GM08714 (cell line): Measurements from ENCODE around the gene LPAR1.
"Not testable (repeated sequence)": the region's sequence is repeated elsewhere in the genome, so short reads cannot be mapped to it uniquely, and the experiment has no call there.

Experiments used
- H3K4me3 ChIP-seq: fragments of 200-500 bp; sonication (Bioruptor generic); 2 replicates; pipeline ENCODE4 v1.5.1; 2014; ENCODE audit warnings: mild to moderate bottlenecking, low read length, inconsistent platforms
- ZNF274 ChIP-seq: IDR thresholded peaks from 2 replicates; pipeline ENCODE4 v1.6.1; 2012; ENCODE audit warnings: mild to moderate bottlenecking, low read depth, low read length

LPAR1 gene

DNA sequence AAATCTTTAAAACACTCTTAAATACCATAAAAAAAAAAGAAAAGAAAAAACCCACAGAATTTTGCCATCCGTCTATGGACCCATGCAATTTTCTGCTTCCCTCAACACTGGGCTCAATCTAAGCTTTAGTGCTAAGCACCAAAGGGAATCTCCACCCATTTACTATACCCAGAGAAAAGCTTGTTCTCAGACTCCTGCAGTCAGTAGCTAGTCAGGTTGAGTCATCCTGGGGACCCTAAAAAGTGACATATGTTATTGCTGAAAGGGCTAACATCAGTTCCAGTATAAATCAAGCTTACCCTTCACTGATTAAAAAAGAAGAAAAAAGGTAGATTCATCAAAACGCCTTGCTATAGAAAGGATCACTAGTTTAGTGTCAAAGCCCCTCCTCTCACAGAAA lies 192.1 kb downstream of the LPAR1 start:
- no peak overlapping the region for H3K4me3 ChIP-seq
- no peak for TF ChIP-seq ZNF274

DNA sequence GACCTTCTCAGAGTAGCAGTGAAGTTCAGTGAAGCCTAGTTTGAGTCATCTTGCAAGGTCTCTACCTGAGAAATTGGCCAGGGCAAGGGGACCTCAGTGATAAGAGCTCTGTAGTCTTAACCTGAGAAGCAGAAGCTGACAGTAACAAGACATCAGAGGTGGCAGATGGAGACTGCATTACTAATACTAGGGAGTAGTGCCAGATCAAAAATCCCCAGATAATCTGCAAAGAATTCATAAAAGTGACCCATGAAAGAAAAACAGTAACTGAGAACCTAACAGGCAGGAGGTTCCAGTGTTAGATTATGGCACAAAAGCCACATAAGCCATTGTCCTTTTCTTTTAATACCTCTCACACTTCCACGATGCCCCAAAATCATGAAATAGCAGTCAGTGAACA lies 194.1 kb downstream of the LPAR1 start:
- no peak overlapping the region for H3K4me3 ChIP-seq
- no peak for TF ChIP-seq ZNF274

DNA sequence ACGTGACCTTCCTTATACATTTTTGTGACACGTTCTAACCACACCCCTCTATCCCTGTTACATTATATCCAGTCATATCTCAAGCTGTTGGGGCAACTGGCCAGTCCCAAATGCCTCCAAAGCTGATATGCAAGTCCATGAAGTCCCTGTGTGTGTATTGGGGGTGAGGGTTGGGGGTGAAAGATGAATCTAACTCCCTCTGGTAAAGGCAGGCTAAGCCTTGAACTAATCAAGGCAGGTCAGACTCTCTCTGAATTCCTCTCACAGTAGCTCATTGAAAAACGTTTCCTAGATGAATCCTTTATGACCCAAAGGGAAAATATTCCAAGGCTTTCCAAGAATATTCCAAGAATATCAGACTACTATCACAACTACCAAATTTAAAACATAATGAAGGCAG lies 195.3 kb downstream of the LPAR1 start:
- H3K4me3 ChIP-seq, result no peak overlapping the region
- no peak for TF ChIP-seq ZNF274

DNA sequence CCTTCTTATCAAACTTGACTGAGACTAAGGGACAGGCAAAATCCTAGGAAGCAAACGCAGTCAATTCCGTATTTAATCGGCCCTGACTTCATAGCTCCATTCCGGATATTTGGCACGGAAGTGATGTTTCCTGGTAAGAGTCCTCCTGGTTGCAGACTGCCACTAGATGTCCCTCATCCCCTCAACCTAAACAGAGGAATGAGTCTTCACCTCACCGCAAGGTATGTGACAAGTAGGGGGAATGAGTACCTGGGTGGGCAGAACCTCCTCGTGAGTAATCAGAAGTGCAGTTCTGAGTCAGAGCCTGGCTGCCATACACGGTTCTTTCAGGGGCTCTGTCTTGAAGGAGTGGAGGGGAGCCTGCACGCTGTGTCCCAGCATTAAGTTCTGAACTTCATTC lies 196.1 kb downstream of the LPAR1 start:
- H3K4me3 ChIP-seq, result no peak overlapping the region
- TF ChIP-seq ZNF274, result no peak

DNA sequence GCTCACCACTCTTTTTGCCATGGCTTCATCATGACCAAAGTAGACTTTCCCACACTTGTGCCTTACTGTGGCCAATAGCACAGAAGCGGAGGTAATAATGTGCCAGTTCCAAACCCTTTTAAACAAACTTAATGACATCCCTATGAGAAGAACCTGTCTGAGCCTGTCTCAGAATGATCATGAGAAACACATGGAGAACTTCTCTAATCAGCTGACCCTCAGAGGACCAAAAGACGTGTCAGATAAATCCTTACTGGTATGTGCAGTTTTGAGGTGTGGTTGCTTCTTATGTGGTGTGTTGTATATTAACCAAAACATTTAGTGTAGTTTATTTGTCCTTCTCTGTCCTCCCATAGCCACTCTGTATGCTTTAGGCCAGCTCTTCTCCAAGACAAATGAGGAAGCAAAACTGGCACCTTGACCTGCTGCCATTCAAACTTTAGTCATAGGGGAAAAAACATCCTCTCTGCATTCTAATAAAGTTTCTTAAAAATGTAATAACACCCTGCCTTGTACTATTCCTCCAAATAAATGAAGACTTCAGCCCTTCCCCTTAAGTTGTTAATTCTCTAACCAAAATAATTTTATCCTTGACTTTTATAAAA lies 200.8 kb downstream of the LPAR1 start:
- no peak overlapping the region for H3K4me3 ChIP-seq
- TF ChIP-seq ZNF274, result no peak

DNA sequence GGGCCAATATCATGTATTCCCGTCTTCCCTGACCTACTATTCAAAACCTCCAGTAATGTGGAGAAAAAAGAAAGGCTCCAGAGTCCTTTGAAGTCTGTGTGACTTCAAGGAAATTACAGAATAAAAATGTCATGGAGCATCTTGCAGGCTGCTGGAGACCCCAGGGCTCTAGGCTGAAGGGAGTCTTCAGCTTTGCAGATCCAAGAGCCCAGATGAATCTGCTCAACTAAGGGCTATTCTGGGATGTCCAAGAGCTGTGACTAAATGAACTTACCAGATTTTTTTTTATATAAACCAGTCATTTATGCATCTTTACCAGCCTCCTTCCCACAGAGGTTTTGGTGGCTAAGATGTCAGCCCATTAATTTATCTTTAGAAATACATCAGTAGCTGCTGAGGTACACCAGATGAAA lies 202.4 kb downstream of the LPAR1 start:
- no peak overlapping the region for H3K4me3 ChIP-seq
- TF ChIP-seq ZNF274, result no peak

DNA sequence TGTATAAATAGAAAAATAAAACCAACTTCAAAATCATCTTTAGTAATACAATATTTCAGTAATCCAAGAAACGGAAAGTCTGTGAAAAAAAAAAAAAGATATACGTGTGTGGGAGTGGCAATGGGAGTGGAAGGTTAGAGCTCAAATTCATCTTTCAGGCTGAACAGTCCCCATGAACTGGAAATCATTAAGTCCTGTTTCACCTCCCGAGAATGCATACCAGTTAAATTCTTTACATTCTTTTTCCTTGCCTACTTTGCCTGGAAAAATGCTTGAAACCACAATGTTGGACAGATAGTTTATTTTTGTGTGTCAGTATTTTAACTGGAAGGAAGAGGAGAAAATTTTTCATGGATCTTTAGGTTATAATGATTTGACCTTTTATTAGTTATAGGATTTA lies 202.9 kb downstream of the LPAR1 start:
- no peak overlapping the region for H3K4me3 ChIP-seq
- no peak for TF ChIP-seq ZNF274

DNA sequence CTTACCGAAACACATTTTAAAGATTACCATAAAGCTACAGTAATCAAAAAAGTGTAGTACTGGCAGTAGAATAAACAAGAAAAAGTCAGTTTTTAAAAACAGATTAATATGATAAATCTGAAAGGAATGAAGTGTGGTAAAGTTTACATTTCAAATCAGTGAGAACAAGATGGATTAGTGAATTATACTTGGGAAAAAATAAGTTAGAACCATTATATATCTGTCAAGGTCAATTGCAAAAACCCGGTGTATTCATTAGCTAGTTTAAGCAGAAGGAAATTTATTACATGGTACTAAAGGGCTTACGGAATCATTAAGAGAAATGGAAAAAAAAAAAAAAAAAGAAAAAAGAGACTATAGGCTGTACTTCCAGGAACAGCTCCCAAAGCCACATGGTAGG lies 205.3 kb downstream of the LPAR1 start:
- no peak for TF ChIP-seq ZNF274
- no peak overlapping the region for H3K4me3 ChIP-seq

DNA sequence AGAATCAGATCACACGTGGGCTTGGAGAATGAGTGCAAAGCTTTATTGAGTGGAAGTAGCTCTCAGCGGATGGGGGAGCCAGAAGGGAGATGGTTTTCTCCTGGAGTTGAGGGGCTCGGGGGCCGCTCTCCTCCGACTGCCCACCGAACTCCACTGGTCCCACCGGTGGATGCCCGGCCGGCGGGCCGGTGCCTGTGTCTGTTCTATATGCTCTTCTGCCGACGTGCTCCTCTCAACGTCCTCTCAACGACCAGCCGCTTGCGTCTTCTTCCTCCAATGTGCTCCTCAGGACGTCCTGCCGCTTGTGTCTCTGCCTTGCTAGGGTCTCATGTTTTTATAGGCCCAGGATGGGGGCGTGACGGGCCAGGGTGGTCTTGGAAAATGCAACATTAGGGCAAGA lies 207.8 kb downstream of the LPAR1 start:
- TF ChIP-seq ZNF274, result no peak
- H3K4me3 ChIP-seq, result no peak overlapping the region

DNA sequence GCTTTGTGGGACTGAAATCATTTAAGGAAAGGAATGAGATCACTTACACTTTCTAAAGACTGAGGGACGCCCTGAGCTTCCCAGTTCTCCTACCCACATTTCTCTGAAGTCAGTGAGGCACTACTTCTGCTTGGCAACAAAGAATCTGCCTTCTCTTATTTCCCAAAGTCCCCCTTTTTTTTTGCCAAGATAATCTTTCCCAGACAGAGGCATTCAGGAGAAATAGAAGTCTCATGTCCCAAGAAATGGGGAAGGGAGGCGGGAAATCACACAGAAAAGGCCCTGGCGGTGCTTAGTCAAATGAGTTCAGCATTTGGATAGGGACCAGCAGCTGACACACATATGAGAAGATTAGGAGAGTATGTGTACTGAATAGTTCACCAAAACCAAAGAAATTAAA lies 210.0 kb downstream of the LPAR1 start:
- H3K4me3 ChIP-seq, result no peak overlapping the region
- TF ChIP-seq ZNF274, result no peak

DNA sequence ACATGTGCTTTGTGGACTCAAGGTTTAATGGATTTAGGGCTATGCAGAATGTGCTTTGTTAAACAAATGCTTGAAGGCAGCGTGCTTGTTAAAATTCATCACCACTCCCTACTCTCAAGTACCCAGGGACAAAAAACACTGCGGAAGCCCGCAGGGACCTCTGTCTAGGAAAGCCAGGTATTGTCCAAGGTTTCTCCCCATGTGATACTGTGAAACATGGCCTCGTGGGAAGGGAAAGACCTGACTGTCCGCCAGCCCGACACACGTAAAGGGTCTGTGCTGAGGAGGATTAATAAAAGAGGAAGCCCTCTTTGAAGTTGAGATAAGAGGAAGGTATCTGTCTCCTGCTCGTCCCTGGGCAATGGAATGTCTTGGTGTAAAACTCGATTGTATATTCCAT lies 211.9 kb downstream of the LPAR1 start:
- H3K4me3 ChIP-seq, result not testable (repeated sequence)

DNA sequence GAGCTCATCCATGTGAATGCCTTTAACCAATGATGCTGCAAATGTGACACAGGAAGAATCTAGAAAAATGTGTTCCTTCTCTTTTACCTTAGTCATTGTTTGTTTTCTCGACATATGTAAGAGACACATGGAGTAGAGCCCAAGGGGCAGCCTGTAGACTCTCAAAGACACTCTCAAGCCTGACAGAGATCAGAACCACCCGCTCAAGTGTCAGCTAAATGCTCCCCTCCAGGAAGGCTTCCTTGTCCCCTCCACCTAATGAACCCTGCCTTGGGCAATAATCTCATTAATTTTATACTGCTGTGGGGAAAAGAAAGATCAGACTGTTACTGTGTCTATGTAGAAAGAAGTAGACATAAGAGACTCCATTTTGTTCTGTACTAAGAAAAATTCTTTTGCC lies 212.3 kb downstream of the LPAR1 start:
- H3K4me3 ChIP-seq, result no peak overlapping the region
- no peak for TF ChIP-seq ZNF274

DNA sequence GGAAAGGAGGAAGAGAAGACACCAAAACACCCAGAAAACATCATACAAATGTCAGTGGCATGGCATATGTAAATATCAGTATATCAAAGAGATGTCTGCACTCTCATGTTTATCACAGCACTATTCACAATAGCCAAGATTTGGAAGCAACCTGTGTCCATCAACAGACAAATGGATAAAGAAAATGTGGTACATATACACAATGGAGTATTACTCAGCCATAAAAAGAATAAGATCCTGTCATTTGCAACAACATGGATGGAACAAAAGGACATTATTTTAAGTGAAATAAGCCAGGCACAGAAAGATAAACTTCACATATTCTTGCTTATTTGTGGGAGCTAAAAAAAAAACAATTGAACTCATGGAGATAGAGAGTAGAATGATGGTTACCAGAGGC lies 213.1 kb downstream of the LPAR1 start:
- not testable (repeated sequence) for H3K4me3 ChIP-seq
